ENCODE measurements around the gene ABCC8. TPM values are rescaled to one million over a fixed set of nuclear protein-coding genes. Genes with fewer than 3 reads are reported as not detected.
A peak's percentile ranks its signal among the peaks of the same experiment; 100 is the strongest.

The ABCC8 gene
- total RNA-seq, 2 donors from 2014 or later, result 0.55 TPM; not detected in 1

DNA sequence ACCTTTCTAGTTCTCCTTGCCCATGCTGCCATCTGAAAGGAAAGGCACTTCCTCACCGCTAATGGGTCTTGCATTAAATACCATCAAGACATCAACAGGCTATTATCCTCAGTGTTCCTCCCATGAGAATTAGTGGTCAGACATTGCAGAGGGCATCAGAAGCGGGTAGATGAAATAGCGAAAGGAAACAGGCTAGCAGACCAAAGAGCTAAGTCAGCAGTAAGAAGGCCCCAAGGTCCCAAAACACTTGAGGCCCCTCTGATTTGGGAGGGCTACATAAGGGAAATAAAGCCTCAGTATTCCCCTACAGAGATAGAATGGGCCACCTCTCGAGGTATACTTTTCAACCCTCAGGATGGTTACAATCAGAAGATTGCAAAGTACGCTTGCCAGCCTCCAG is 101.1 kb downstream of the ABCC8 start:
- Mint-ChIP-seq H3K9me3 (peaks cover 60% of the 10 kb centered on the region), H3K27me3 (ENCODE audit: insufficient read depth) (peaks cover 3% of the 10 kb centered on the region), H3K27ac (no peak overlapping the region), H3K36me3 (ENCODE audit: low read depth) (no peaks in the 10 kb centered on the region), H3K4me3 (no peak overlapping the region), H3K4me1 (no peaks in the 10 kb centered on the region)
- H3K9ac ChIP-seq (ENCODE audit: extremely low read depth, low read length, poor library complexity, severe bottlenecking), result no peak overlapping the region
- DNase-seq, result no peak
- WGBS, 2 experiments (ENCODE audit: insufficient coverage in 1 of 2, insufficient read length in 1 of 2), result 91 to 96% methylated on average over 5 of the region's 5 CpGs
- peaks cover 40% of the 10 kb centered on the region for H3K9me3 ChIP-seq (ENCODE audit: control insufficient read depth, low read length)
- H3K36me3 ChIP-seq (ENCODE audit: control insufficient read depth, insufficient read depth, low read length), result no peaks in the 10 kb centered on the region
- no peak overlapping the region for H3K4me3 ChIP-seq (ENCODE audit: low read length)
- no peak overlapping the region for H3K27ac ChIP-seq (ENCODE audit: low read depth, low read length)
- TF ChIP-seq, protein P1, sequence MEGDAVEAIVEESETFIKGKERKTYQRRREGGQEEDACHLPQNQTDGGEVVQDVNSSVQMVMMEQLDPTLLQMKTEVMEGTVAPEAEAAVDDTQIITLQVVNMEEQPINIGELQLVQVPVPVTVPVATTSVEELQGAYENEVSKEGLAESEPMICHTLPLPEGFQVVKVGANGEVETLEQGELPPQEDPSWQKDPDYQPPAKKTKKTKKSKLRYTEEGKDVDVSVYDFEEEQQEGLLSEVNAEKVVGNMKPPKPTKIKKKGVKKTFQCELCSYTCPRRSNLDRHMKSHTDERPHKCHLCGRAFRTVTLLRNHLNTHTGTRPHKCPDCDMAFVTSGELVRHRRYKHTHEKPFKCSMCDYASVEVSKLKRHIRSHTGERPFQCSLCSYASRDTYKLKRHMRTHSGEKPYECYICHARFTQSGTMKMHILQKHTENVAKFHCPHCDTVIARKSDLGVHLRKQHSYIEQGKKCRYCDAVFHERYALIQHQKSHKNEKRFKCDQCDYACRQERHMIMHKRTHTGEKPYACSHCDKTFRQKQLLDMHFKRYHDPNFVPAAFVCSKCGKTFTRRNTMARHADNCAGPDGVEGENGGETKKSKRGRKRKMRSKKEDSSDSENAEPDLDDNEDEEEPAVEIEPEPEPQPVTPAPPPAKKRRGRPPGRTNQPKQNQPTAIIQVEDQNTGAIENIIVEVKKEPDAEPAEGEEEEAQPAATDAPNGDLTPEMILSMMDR (conservative IDR thresholded peaks at IDR 0.05), result no peak
- no peaks in the 10 kb centered on the region for H3K4me1 ChIP-seq (ENCODE audit: control insufficient read depth, insufficient read depth, low read length)
- H3K27me3 ChIP-seq (ENCODE audit: control insufficient read depth, insufficient read depth, low read length, poor library complexity, severe bottlenecking), result no peaks in the 10 kb centered on the region

GRCh38 chr11:17371614-17372013 is 105.0 kb downstream of the ABCC8 start:
- H3K9me3 ChIP-seq (ENCODE audit: control insufficient read depth, low read length), result peaks cover 65% of the 10 kb centered on the region
- TF ChIP-seq, protein P1 (conservative IDR thresholded peaks at IDR 0.05), result no peak
- Mint-ChIP-seq H3K36me3 (ENCODE audit: low read depth) (no peaks in the 10 kb centered on the region), H3K4me1 (no peaks in the 10 kb centered on the region), H3K27ac (no peak overlapping the region), H3K9me3 (peaks cover 71% of the 10 kb centered on the region), H3K4me3 (no peak overlapping the region), H3K27me3 (ENCODE audit: insufficient read depth) (peaks cover 3% of the 10 kb centered on the region)
- H3K4me3 ChIP-seq (ENCODE audit: low read length), result peak overlapping the region; percentile 57
- no peaks in the 10 kb centered on the region for H3K4me1 ChIP-seq (ENCODE audit: control insufficient read depth, insufficient read depth, low read length)
- H3K27me3 ChIP-seq (ENCODE audit: control insufficient read depth, insufficient read depth, low read length, poor library complexity, severe bottlenecking), result no peaks in the 10 kb centered on the region
- DNase-seq, result no peak
- WGBS, 2 experiments (ENCODE audit: insufficient coverage in 1 of 2, insufficient read length in 1 of 2), result 55 to 83% methylated on average over 1 to 2 of the region's 3 CpGs
- H3K9ac ChIP-seq (ENCODE audit: extremely low read depth, low read length, poor library complexity, severe bottlenecking), result no peak overlapping the region
- no peak overlapping the region for H3K27ac ChIP-seq (ENCODE audit: low read depth, low read length)
- H3K36me3 ChIP-seq (ENCODE audit: control insufficient read depth, insufficient read depth, low read length), result no peaks in the 10 kb centered on the region

DNA sequence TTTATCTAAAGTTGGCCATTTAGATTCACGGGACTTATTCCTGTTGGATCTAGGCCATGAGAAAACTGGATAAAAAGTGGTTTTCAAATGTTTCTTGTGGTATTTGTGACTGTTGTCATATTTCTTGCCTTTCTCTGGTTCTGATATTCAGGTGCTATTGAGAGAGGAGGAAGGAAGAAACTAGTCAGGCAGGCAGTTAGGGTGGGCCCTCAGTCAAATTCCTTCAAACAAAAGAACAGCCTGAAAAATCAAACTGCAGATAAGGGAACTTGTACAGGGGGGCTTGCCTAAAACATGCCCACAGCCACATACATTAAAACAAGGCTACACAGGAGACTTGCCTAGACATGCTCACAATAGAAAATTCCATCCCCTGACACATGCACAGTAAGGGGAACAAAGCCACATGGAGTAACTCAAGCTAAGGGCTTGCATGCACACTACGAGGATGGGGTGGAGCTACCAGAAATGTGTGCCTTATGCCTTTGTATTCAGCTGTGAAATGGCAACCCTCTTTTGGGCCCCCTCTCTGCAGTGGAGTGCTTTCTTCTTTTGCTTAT is 106.9 kb downstream of the ABCC8 start:
- WGBS, 2 experiments (ENCODE audit: insufficient coverage in 1 of 2, insufficient read length in 1 of 2), result 95% methylated on average over 2 of the region's 2 CpGs
- Histone ChIP-seq H3K27me3 (ENCODE audit: control insufficient read depth, insufficient read depth, low read length, poor library complexity, severe bottlenecking) (no peaks in the 10 kb centered on the region), H3K36me3 (ENCODE audit: control insufficient read depth, insufficient read depth, low read length) (no peaks in the 10 kb centered on the region), H3K4me1 (ENCODE audit: control insufficient read depth, insufficient read depth, low read length) (no peaks in the 10 kb centered on the region), H3K9me3 (ENCODE audit: control insufficient read depth, low read length) (peaks cover 65% of the 10 kb centered on the region), H3K9ac (ENCODE audit: extremely low read depth, low read length, poor library complexity, severe bottlenecking) (no peak overlapping the region), H3K27ac (ENCODE audit: low read depth, low read length) (no peak overlapping the region), H3K4me3 (ENCODE audit: low read length) (no peak overlapping the region)
- no peak for DNase-seq
- TF ChIP-seq, protein P1 (conservative IDR thresholded peaks at IDR 0.05), result no peak
- H3K4me1 Mint-ChIP-seq, result no peaks in the 10 kb centered on the region
- H3K36me3 Mint-ChIP-seq (ENCODE audit: low read depth), result no peaks in the 10 kb centered on the region
- H3K4me3 Mint-ChIP-seq, result no peak overlapping the region
- H3K27ac Mint-ChIP-seq, result no peak overlapping the region
- peaks cover 67% of the 10 kb centered on the region for H3K9me3 Mint-ChIP-seq
- H3K27me3 Mint-ChIP-seq (ENCODE audit: insufficient read depth), result peaks cover 3% of the 10 kb centered on the region
